ENCODE measurements around the gene PKD1L1. TPM values are rescaled to one million over a fixed set of nuclear protein-coding genes. Genes with fewer than 3 reads are reported as not detected.
A peak's percentile ranks its signal among the peaks of the same experiment; 100 is the strongest.

Gene PKD1L1
- total RNA-seq, 1 experiment from 2014 or later: 0.07 TPM

DNA sequence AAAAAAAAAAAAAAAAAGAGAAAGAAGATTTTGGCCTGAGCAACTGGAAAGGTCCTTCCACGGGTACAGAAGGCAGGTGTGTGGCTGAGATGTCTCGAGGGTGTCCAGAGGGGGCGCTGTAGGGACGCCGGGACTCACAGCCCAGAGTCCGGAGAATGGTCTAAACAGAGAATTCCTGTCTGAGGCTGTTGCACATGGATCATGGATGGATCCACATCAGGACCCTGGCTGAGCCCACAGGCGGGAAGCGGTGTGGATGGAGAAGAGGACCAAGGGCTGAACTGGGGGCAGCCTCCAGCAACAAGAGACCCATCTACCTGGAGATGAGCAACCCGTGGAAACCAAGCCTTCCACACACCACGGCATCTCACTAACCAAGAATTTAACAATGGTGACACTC lies 55.0 kb downstream of the PKD1L1 start:
- CTCF ChIA-PET: interaction anchor here (0.6 to 1.7 kb wide), 19 partner anchors 10 to 1506 kb away, joined by 3 to 12 read pairs (median 4); no protein-coding TSS in a partner anchor
- Mint-ChIP-seq H3K27ac (no peak overlapping the region), H3K9me3 (no peaks in the 10 kb centered on the region), H3K27me3 (ENCODE audit: low read depth) (peaks cover 6% of the 10 kb centered on the region; the same call in 1 of the 2 replicates), H3K4me1 (peaks cover 34% of the 10 kb centered on the region), H3K36me3 (no peaks in the 10 kb centered on the region), H3K4me3 (no peak overlapping the region)
- ATAC-seq (peak; percentile 80), DNase-seq (ENCODE audit: low spot score) (peak; percentile 78)
- TF ChIP-seq, protein P1, sequence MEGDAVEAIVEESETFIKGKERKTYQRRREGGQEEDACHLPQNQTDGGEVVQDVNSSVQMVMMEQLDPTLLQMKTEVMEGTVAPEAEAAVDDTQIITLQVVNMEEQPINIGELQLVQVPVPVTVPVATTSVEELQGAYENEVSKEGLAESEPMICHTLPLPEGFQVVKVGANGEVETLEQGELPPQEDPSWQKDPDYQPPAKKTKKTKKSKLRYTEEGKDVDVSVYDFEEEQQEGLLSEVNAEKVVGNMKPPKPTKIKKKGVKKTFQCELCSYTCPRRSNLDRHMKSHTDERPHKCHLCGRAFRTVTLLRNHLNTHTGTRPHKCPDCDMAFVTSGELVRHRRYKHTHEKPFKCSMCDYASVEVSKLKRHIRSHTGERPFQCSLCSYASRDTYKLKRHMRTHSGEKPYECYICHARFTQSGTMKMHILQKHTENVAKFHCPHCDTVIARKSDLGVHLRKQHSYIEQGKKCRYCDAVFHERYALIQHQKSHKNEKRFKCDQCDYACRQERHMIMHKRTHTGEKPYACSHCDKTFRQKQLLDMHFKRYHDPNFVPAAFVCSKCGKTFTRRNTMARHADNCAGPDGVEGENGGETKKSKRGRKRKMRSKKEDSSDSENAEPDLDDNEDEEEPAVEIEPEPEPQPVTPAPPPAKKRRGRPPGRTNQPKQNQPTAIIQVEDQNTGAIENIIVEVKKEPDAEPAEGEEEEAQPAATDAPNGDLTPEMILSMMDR (IDR thresholded peaks at IDR 0.05): peak; percentile 75
- TF ChIP-seq GABPB1 (CRISPR knock-in tag; IDR thresholded peaks at IDR 0.05): no peak
- POLR2A ChIA-PET: no interaction called here

DNA sequence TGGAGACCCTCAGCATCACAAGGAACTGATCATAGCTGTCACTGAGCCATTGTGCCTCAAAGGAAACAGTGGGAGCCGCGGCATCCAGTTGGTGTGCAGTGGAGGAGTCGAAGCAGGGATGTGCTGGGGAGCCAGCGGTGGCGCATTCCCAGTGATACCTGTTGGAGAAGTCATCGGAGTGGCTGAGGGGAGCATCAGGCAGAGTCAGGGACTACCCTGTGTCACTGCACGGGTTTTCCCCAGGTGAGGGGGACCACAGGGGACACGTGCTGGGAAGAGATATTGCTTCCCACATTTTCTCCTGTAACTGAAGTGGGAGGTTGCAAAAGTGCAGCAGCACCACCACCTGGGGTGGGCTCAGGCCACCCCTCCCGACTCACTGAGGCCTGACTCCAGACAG lies 57.7 kb downstream of the PKD1L1 start:
- H3K4me1 Mint-ChIP-seq: peaks cover 10% of the 10 kb centered on the region

More for the DNA sequence above, 57.7 kb downstream of the PKD1L1 start:
- POLR2A ChIA-PET: no interaction called here
- CTCF ChIA-PET: no interaction called here
- ATAC-seq: no peak
- no peak overlapping the region for H3K27ac Mint-ChIP-seq
- no peak for TF ChIP-seq SOX15 (CRISPR knock-in tag; IDR thresholded peaks at IDR 0.05)
- TF ChIP-seq, protein P2, sequence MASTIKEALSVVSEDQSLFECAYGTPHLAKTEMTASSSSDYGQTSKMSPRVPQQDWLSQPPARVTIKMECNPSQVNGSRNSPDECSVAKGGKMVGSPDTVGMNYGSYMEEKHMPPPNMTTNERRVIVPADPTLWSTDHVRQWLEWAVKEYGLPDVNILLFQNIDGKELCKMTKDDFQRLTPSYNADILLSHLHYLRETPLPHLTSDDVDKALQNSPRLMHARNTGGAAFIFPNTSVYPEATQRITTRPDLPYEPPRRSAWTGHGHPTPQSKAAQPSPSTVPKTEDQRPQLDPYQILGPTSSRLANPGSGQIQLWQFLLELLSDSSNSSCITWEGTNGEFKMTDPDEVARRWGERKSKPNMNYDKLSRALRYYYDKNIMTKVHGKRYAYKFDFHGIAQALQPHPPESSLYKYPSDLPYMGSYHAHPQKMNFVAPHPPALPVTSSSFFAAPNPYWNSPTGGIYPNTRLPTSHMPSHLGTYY (CRISPR knock-in tag; IDR thresholded peaks at IDR 0.05): no peak
- TF ChIP-seq, protein P3, sequence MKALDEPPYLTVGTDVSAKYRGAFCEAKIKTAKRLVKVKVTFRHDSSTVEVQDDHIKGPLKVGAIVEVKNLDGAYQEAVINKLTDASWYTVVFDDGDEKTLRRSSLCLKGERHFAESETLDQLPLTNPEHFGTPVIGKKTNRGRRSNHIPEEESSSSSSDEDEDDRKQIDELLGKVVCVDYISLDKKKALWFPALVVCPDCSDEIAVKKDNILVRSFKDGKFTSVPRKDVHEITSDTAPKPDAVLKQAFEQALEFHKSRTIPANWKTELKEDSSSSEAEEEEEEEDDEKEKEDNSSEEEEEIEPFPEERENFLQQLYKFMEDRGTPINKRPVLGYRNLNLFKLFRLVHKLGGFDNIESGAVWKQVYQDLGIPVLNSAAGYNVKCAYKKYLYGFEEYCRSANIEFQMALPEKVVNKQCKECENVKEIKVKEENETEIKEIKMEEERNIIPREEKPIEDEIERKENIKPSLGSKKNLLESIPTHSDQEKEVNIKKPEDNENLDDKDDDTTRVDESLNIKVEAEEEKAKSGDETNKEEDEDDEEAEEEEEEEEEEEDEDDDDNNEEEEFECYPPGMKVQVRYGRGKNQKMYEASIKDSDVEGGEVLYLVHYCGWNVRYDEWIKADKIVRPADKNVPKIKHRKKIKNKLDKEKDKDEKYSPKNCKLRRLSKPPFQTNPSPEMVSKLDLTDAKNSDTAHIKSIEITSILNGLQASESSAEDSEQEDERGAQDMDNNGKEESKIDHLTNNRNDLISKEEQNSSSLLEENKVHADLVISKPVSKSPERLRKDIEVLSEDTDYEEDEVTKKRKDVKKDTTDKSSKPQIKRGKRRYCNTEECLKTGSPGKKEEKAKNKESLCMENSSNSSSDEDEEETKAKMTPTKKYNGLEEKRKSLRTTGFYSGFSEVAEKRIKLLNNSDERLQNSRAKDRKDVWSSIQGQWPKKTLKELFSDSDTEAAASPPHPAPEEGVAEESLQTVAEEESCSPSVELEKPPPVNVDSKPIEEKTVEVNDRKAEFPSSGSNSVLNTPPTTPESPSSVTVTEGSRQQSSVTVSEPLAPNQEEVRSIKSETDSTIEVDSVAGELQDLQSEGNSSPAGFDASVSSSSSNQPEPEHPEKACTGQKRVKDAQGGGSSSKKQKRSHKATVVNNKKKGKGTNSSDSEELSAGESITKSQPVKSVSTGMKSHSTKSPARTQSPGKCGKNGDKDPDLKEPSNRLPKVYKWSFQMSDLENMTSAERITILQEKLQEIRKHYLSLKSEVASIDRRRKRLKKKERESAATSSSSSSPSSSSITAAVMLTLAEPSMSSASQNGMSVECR (CRISPR knock-in tag; IDR thresholded peaks at IDR 0.05; ENCODE audit: borderline replicate concordance): no peak
- no peak for TF ChIP-seq ESRRA (CRISPR knock-in tag; IDR thresholded peaks at IDR 0.05; ENCODE audit: borderline replicate concordance)
- no peak for TF ChIP-seq ZNF219 (CRISPR knock-in tag; IDR thresholded peaks at IDR 0.05; ENCODE audit: borderline replicate concordance)
- TF ChIP-seq CBFB (CRISPR knock-in tag; IDR thresholded peaks at IDR 0.05; ENCODE audit: low read depth): no peak
- TF ChIP-seq, protein P4, sequence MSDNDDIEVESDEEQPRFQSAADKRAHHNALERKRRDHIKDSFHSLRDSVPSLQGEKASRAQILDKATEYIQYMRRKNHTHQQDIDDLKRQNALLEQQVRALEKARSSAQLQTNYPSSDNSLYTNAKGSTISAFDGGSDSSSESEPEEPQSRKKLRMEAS (CRISPR knock-in tag; IDR thresholded peaks at IDR 0.05): no peak
- TF ChIP-seq PRRX2 (CRISPR knock-in tag; IDR thresholded peaks at IDR 0.05): no peak
- no peak for TF ChIP-seq GABPB1 (CRISPR knock-in tag; IDR thresholded peaks at IDR 0.05)
- TF ChIP-seq RELA (CRISPR knock-in tag; IDR thresholded peaks at IDR 0.05; ENCODE audit: borderline replicate concordance): no peak
- TF ChIP-seq OVOL2 (CRISPR knock-in tag; IDR thresholded peaks at IDR 0.05; ENCODE audit: borderline replicate concordance): no peak
- no peak for TF ChIP-seq RORB (CRISPR knock-in tag; IDR thresholded peaks at IDR 0.05)
- TF ChIP-seq GTF2I (CRISPR knock-in tag; conservative IDR thresholded peaks at IDR 0.05): no peak
- no peak for TF ChIP-seq TEAD4 (CRISPR knock-in tag; IDR thresholded peaks at IDR 0.05)
- TF ChIP-seq, protein P5, sequence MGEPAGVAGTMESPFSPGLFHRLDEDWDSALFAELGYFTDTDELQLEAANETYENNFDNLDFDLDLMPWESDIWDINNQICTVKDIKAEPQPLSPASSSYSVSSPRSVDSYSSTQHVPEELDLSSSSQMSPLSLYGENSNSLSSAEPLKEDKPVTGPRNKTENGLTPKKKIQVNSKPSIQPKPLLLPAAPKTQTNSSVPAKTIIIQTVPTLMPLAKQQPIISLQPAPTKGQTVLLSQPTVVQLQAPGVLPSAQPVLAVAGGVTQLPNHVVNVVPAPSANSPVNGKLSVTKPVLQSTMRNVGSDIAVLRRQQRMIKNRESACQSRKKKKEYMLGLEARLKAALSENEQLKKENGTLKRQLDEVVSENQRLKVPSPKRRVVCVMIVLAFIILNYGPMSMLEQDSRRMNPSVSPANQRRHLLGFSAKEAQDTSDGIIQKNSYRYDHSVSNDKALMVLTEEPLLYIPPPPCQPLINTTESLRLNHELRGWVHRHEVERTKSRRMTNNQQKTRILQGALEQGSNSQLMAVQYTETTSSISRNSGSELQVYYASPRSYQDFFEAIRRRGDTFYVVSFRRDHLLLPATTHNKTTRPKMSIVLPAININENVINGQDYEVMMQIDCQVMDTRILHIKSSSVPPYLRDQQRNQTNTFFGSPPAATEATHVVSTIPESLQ (CRISPR knock-in tag; IDR thresholded peaks at IDR 0.05): no peak
- no peak for DNase-seq (ENCODE audit: low spot score)
- no peak overlapping the region for H3K4me3 Mint-ChIP-seq
- no peaks in the 10 kb centered on the region for H3K36me3 Mint-ChIP-seq
- H3K27me3 Mint-ChIP-seq (ENCODE audit: low read depth): no peaks in the 10 kb centered on the region; the same call in 1 of the 2 replicates
- no peaks in the 10 kb centered on the region for H3K9me3 Mint-ChIP-seq
